Medulla oblongata (tissue), 1 donor: ENCODE measurements around the gene LCE1F.

Source experiments
- DNase-seq: peaks from one replicate; pipeline ENCODE4 v3.0.0-alpha.2; 2015; ENCODE audit errors: extremely low spot score

LCE1F gene

GRCh38 chr1:152776361-152776760, 1.4 kb downstream of the LCE1F start:
- no peak for DNase-seq

- DNase-seq, result no peak
Observed at GRCh38 chr1:152777510-152778137, 2.7 kb downstream of the LCE1F start.

DNA sequence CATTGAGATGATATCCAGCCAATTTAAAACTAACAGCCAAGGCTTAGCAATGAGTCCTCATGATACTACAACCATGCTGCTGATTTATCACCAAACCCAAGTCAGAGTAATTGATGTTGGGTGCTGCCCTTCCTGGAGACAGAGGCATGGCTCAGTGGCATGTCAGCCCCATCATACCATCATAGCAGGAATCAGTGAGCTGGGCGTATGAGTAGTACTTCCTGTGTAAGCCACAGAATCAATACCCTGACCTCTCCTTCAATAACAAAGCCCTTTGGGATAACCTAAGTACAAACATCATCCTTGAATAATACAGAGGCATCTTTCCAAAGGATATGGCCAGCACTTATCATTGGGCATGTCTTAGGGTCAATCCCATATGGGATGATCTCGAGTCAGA, 8.2 kb downstream of the LCE1F start:
- DNase-seq, result no peak

DNA sequence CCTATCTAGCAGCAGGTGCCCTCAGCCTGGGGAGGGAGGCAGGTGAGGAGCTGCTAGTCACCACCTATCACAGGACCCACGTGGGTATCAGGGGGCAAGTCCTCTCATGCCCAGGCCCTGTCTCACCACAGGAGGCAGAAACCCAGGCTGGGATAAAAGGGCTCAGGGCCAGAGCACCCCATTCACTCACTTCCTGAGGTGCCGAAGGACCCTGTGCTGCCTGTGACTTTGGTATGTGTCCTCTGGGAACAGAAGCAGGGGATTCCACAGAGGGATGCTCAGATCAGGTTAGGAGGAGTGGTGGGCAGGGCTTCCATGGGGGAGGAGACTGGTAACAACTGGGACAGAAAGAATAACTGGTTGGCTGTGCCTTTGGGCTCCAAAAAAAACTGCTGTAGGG, 11.1 kb downstream of the LCE1F start, which contains the start of gene LCE1E:
TSS of gene LCE1E (plus strand) at position 181 of the 400 bp plus-strand sequence. CDS start 1,043 bp downstream, outside the sequence.
- no peak for DNase-seq

GRCh38 chr1:152795686-152796085, 20.7 kb downstream of the LCE1F start:
- no peak for DNase-seq

DNA sequence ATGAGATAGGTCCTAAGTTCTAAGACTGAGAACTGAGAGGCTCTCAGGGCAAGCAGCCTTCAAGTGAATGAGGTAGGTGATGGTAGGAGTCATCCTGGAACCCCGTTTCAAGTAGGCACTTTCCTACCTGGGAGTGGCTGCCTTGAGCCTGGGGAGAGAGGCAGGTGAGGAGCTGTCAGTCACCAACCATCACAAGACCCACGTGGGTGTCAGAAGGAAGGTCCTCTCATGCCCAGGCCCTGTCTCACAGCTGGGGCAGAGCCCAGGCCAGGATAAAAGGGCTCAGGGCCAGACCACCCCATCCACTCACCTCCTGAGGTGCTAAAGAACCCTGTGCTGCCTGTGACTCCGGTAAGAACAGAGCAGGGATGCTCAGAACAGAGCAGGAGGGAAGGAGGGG, 21.5 kb downstream of the LCE1F start, which contains the start of gene LCE1D:
TSS of gene LCE1D (plus strand) at position 301 of the 400 bp plus-strand sequence. CDS start 1,074 bp downstream, outside the sequence.
- DNase-seq, result no peak

GRCh38 chr1:152801333-152801732, 26.4 kb downstream of the LCE1F start:
- DNase-seq, result no peak

DNA sequence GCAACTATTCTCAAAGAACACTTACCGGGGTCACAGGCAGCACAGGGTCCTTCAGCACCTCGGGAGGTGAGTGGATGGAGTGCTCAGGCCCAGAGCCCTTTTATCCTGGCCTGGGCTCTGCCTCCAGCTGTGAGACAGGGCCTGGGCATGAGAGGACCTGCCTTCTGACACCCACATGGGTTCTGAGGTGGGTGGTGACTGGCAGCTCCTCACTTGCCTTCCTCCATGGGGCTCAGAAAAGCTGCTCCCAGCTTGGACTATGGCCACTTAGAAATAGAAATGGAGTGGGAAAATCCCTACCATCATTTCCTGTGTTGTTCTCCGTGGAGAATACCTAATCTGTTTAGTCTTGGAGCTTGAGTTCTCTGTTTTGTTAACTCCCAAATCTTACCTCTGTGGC, 31.6 kb downstream of the LCE1F start, which contains the start of gene LCE1C:
TSS of gene LCE1C (minus strand) at position 76 of the 400 bp plus-strand sequence. CDS start 1,173 bp downstream, outside the sequence.
- no peak for DNase-seq

- DNase-seq, result no peak
Observed at GRCh38 chr1:152811050-152811449, 36.1 kb downstream of the LCE1F start.

DNA sequence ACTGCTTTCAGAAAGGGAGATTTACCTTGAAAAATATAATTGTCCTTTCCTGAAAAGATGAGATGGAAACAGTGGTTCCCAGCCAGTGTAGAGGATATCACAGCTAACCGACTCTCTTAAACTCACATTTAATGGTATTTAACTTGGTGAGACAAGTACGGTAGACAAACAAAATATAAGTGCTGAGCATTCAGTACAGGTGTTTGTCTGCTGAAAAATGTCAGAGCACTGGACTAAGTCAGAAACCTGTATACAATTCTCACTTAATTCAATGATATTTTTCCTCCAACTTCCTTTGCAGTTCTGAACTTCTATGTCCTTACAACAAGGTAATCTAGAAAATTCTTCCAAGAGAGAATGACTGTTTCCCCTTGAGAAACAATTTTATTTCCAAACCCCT, 36.7 kb downstream of the LCE1F start, which contains the start of gene LCE1B:
TSS of gene LCE1B (plus strand) at position 301 of the 400 bp plus-strand sequence. CDS start 476 bp downstream, outside the sequence.
- no peak for DNase-seq

GRCh38 chr1:152817309-152817708, 42.4 kb downstream of the LCE1F start:
- no peak for DNase-seq

DNA sequence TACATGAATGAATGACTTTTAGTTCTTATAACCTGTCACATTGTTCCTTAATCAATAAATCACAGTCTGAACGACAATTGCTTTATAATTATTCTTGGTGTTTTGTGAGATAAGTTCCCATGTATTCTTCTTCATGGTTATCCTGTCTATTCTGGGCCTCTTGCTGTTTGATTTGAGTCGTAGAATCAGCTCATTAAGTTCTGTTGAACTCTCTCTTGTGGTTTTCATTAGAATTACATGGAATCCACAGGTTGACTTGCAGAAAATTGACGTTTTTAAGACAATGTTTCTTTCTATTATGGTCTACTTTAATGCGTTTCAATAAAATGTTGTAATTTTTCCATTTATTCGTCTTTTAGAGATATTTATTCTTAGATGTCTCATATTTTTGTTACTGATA, 48.4 kb downstream of the LCE1F start:
- no peak for DNase-seq

DNA sequence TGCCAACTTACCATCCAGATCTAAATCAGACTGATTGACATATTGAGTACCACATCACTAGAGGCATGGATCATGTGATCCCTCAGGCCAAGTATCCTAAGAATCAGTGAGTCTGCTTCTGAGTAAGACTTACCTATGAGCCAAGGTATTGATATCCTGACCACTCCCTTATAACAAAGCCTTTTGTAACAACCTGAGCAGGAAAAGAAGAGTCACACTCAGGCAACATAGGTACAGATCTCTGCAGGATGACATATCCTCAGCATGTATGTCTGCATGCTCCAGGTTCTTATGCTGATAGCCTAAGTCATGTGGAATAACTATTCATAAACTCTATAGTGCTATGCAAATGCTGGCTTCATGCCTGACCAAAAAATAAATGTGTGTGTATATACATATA, 50.0 kb downstream of the LCE1F start:
- no peak for DNase-seq
